ENCODE results near the gene OR6C2.
"Not testable (repeated sequence)": the region's sequence is repeated elsewhere in the genome, so short reads cannot be mapped to it uniquely, and the experiment has no call there.

The OR6C2 gene

GRCh38 chr12:55443776-55444175 is at the start of gene OR6C2:
Gene OR6C2 (plus strand): TSS chr12:55444076. CDS start chr12:55452214, 8,138 bp downstream.
- DNase-seq (ENCODE audit: low read depth, low spot score) = no peak

GRCh38 chr12:55396326-55396725 is 47.5 kb upstream of the OR6C2 start:
- DNase-seq (ENCODE audit: low read depth, low spot score) = no peak

DNA sequence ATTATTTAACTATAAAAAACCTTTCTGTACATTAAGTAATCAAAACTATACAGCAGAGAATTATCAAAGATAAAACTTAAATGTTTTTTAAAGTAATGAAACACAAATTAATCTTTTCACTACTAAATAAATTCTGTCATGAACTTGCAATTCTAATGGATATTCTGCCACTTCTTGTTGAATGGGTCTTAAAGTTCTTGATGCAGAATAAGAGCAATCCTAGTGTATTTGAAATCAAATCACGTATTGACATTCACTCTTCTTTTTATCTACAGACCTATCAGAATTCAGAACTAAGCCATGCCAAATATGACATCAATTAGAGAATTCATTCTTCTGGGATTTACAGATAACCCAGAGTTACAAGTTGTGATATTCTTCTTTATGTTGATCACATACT is 43.6 kb upstream of the OR6C2 start, which contains the start of gene OR6C65:
TSS of gene OR6C65 (plus strand) at position 301 of the 400 bp plus-strand sequence. CDS start at position 301, 0 bp downstream.
- no peak for DNase-seq (ENCODE audit: low read depth, low spot score)

- no peak for DNase-seq (ENCODE audit: low read depth, low spot score)
Measured at GRCh38 chr12:55407866-55408265, 36.0 kb upstream of the OR6C2 start.

DNA sequence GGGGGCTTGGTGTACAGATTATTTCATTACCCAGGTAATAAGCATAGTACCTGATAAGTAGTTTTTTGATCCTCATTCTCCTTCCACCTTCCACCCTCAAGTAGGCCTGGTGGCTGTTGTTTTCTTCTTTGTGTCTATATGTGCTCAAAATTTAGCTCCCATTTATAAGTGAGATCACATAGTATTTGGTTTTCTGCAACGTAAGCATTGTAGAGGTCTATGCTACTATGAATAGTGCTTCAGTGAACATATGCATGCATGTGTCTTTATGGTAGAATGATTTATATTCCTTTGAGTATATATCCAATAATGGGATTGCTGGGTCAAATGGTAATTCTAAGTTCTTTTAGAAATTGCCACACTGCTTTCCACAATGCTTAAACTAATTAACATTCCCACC is 34.7 kb upstream of the OR6C2 start:
- not testable (repeated sequence) for DNase-seq (ENCODE audit: low read depth, low spot score)

GRCh38 chr12:55412138-55412537 is 31.7 kb upstream of the OR6C2 start:
- not testable (repeated sequence) for DNase-seq (ENCODE audit: low read depth, low spot score)

DNA sequence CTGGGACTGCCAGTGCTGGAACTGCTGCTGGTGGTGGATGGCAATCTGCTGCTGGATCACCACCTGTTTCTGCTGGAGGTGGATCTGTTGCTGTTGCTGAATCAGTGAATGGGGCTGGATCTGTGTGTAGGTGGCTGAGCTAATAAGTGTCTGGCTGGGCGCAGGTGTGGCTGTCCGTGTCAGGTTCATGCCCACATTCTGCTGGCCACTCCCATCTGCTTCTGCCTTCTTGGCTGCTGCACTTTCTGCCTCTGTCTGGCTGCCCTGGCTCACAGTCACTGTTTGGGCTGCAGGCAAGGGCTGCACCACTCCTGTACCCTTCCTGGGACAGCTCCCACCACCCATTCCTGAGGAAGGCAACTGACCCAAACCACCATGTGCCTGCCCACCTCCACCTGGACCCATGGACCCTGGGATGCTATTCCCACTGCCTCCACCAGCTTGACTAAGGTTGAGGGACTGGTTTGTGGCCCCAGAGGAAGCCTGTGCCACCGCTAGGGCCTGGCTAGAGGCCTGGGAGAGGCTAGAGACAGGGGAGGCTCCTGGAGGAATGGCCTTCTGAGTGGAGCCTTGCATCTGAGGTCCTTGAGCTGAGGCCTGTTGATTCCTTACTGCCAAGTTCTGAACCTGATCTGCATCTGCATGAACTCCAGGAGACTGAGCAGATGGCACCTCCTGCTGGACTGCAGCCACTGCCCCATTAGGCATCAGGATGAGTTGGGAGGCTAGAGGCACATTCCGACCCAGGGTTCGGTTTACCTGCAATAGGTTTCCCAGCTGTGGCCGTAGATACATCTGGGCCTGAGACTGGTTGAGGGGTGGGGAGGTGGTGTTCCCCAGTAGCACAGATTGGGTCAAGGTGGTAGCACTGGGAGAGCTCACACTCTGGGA is 30.1 kb upstream of the OR6C2 start:
- not testable (repeated sequence) for DNase-seq (ENCODE audit: low read depth, low spot score)

DNA sequence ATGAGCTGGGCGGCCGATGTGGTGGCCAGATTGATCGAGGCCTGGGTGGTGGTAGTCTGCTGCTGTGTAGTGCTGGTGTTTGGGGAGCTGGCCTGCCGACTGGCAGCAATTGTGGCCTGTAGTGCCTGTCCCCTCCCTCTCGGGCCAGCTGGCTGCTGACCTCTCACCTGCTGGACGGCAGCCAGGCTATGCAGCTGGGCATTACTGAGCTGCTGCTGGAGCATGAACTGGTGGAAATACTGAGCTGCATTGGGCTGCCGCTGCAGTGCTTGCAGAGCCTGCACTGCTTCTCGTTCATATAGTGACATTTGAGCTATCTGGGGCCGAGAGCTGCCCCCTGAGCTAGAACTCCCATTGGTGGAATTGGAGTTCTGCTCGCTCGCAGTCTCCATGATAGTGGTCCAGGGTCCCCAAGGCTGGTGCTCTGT is 29.5 kb upstream of the OR6C2 start:
- not testable (repeated sequence) for DNase-seq (ENCODE audit: low read depth, low spot score)

GRCh38 chr12:55414889-55415288 is 29.0 kb upstream of the OR6C2 start:
- DNase-seq (ENCODE audit: low read depth, low spot score) = not testable (repeated sequence)

DNA sequence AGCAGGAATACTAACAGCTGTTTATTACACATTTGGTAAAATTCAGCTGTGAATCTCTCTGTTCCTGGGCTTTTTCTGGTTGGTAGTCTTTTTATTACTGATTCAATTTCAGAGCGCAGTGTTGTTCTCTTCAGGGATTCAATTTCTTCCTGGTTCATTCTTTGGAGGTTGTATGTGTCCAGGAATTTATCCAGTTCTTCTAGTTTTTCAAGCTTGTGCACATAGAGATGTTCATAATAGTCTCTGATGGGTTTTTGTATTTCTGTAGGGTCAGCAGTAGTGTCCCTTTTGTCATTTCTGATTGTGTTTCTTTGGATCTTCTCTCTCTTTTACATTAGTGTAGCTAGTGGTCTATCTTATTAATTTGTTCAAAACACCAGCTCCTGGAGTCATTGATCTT is 26.9 kb upstream of the OR6C2 start:
- no peak for DNase-seq (ENCODE audit: low read depth, low spot score)

DNA sequence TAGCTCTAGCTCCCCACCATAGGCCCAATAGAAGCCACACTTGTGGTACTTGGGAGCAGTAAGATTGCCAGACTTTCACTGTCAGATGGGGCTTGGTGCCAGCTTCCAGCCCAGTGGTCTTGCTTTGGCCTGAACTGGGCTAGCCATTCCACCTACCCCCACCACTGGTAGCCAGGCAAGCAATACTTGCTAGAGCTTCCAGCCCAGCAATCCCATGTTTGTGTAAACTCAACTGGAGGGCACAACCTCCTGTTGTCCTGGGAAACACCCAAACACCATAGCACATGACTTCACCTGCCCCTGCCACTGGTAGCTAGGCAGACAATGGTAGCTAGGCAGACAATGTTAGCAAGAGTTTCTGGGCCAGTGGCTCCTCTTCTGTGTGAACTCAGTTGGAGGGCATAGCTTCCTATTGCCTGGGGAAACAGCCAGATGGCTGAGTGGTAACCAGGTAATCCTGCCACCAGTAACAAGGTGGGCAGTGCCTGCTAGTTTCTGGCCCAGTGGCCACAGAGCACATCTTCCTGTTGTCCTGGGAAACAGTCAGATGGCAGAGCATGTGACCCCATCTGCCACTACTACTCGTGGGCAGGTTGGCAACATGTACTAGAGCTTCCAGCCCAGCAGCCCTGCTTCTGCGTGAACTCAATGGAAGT is 23.4 kb upstream of the OR6C2 start:
- no peak for DNase-seq (ENCODE audit: low read depth, low spot score)

- no peak for DNase-seq (ENCODE audit: low read depth, low spot score)
Measured at GRCh38 chr12:55425954-55426353, 17.9 kb upstream of the OR6C2 start, which contains the start of gene OR6C76. Gene OR6C76 (plus strand): TSS chr12:55426254. CDS start chr12:55426254, 0 bp downstream.

GRCh38 chr12:55428331-55429243 is 15.3 kb upstream of the OR6C2 start:
- no peak for DNase-seq (ENCODE audit: low read depth, low spot score)

DNA sequence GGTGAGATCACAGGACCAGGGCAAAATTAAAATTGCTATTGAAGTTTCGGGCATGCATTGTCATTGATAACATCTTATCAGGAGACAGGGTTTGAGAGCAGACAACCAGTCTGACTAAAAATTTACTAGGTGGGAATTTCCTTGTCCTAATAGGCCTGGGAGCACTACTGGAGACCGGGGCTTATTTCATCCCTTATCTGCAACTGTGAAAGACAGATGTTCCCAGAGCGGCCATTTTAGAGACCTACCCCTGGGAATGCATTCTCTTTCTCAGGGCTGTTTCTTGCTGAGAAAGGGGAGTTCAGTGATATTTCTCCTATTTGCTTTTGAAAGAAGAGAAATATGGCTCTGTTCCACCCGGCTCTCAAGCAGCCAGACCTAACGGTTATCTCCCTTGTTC is 2.6 kb upstream of the OR6C2 start:
- not testable (repeated sequence) for DNase-seq (ENCODE audit: low read depth, low spot score)

DNA sequence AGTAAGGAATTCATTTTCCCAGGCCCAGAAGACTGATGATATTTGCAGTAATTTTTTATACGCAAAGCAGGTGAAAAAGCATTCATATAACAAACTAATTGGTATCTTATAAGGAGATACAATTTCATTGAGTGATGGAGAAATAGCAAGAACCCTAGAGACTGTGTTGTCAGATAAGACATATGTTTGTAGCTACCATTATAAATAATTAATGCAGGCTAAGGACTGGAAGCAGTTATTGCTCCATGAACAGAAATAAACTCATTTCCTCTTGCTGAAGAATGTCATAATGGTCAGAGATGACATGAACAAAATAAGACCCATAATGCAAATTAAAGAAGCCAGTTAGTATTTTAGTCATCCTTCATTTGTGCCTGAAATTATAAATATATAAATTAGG is 1.5 kb downstream of the OR6C2 start:
- DNase-seq (ENCODE audit: low read depth, low spot score) = no peak

GRCh38 chr12:55446326-55446725 is 2.5 kb downstream of the OR6C2 start:
- no peak for DNase-seq (ENCODE audit: low read depth, low spot score)

GRCh38 chr12:55448825-55449224 is 4.9 kb downstream of the OR6C2 start:
- DNase-seq (ENCODE audit: low read depth, low spot score) = no peak

DNA sequence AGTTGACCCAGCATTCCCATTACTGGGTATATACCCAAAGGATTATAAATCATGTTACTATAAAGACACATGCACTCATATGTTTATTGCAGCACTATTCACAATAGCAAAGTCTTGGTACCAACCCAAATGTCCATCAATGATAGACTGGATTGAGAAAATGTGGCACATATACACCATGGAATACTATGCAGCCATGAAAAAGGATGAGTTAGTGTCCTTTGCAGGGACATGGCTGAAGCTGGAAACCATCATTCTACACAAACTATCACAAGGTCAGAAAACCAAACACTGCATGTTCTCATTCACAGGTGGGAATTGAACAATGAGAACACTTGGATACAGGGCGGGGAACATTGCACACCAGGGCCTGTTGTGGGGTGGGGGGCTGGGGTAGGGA is 21.1 kb downstream of the OR6C2 start:
- not testable (repeated sequence) for DNase-seq (ENCODE audit: low read depth, low spot score)

DNA sequence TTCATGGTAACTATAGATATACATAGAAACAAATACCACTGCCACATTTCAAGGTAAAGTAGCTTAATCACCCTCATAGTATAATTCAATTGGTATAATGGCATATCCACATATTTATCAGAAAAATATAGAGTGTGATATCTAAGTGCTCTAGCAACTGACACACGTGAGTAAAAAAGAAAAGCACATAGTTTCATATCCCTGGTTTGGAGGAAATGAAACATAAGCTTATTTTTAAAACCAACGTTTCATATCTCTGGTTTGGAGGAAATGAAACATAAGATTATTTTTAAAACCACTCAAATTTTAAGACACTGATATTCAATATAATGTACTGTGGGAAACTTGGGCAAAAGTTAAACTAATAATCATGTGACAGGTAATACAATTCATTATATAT is 24.0 kb downstream of the OR6C2 start:
- DNase-seq (ENCODE audit: low read depth, low spot score) = no peak

GRCh38 chr12:55469291-55469690 is 25.4 kb downstream of the OR6C2 start:
- no peak for DNase-seq (ENCODE audit: low read depth, low spot score)

DNA sequence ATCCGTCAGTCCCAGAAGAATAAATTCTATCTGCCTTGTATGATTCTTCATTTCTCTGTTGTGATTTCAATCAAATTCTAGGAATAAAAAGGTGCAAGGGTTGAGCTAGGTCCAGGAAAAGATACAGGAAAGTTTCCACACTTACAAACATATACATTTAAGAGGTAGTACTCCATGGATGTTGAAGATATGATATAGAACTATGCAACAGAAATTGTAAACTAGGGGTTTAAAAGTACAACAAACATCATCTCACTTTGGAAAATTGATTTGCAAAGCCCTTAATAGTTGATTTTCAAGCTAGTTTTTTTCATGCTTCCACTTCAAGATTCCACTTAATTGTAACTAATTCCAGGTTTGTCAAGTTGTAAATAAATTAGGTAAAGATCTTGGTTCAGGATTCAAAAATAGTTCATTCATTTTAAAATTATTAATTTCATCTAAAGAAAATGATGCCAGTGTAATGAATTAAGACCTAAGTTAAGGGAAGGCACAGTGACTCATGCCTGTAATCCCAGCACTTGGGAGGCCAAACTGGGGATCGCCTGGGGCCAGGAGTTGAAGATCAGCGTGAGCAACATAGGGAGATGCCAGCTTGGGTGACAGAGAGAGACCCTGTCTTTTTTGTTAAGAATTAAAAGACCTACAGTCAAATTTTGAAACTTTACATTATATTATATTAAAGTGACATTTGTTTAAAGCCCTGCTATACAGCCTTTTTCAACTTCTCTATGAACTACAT is 26.4 kb downstream of the OR6C2 start, which contains the start of gene OR6C70:
TSS of gene OR6C70 (minus strand) at position 51 of the 742 bp plus-strand sequence. CDS start at position 51, 0 bp downstream.
- DNase-seq (ENCODE audit: low read depth, low spot score) = no peak
